Mucosa of rectum (tissue), 2 donors: Measurements from ENCODE around the gene AADAC.
"Not testable (repeated sequence)": the region's sequence is repeated elsewhere in the genome, so short reads cannot be mapped to it uniquely, and the experiment has no call there.

Experiments used
- H3K27ac ChIP-seq, 2 donors: one replicate each; pipeline ENCODE4 v1.7.0; 2013; ENCODE audit warnings: inconsistent platforms in 2 of 2, low read depth in 2 of 2, low read length in 2 of 2
- H3K27me3 ChIP-seq, 2 donors: one replicate each; pipeline ENCODE4 v1.7.0; 2013; ENCODE audit warnings: low read length in 2 of 2; ENCODE audit not compliant: control insufficient read depth in 2 of 2, insufficient read depth in 2 of 2
- H3K36me3 ChIP-seq, 2 donors: one replicate each; pipeline ENCODE4 v1.7.0; 2013; ENCODE audit warnings: low read length in 2 of 2; ENCODE audit not compliant: control insufficient read depth in 2 of 2, insufficient read depth in 2 of 2
- H3K4me1 ChIP-seq, 2 donors: one replicate each; pipeline ENCODE4 v1.7.0; 2013; ENCODE audit warnings: low read length in 2 of 2, mild to moderate bottlenecking in 1 of 2; ENCODE audit not compliant: control insufficient read depth in 2 of 2, insufficient read depth in 2 of 2
- H3K4me3 ChIP-seq, 2 donors: one replicate each; pipeline ENCODE4 v1.7.0; 2013; ENCODE audit warnings: low read length in 2 of 2
- H3K9ac ChIP-seq, 2 donors: one replicate each; pipeline ENCODE4 v1.7.0; 2013; ENCODE audit warnings: low read length in 2 of 2, low read depth in 1 of 2, mild to moderate bottlenecking in 1 of 2
- H3K9me3 ChIP-seq, 2 donors: one replicate each; pipeline ENCODE4 v1.7.0; 2013; ENCODE audit warnings: low read length in 2 of 2; ENCODE audit not compliant: control insufficient read depth in 2 of 2
- donor health status: healthy.
- donor health status: Normal muscosa, but diverticular disease.

Gene AADAC

DNA sequence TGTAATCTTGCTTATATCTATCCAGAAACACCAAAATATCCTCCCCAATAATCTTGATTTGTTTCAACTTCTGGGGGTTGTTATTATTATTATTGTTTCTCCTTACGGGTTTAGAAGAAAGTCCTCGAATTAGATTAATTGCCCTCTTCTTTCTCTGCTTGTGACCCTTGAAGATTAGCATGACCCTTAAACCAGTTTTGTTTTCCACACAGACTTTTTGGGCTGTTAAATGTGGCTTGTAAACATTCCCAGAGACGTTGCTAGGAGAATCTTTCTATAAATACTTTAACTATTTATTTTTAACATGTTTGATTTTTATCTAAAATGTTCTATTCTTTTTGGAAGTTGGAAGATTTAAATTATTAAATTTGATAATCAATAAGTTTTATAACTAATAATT lies 55.3 kb downstream of the AADAC start:
- Histone ChIP-seq H3K27ac (no peak overlapping the region), H3K4me3 (no peak overlapping the region), H3K9ac (no peak overlapping the region), H3K4me1 (no peaks in the 10 kb centered on the region), H3K36me3 (no peaks in the 10 kb centered on the region), H3K9me3 (no peaks in the 10 kb centered on the region), H3K27me3 (no peaks in the 10 kb centered on the region)

DNA sequence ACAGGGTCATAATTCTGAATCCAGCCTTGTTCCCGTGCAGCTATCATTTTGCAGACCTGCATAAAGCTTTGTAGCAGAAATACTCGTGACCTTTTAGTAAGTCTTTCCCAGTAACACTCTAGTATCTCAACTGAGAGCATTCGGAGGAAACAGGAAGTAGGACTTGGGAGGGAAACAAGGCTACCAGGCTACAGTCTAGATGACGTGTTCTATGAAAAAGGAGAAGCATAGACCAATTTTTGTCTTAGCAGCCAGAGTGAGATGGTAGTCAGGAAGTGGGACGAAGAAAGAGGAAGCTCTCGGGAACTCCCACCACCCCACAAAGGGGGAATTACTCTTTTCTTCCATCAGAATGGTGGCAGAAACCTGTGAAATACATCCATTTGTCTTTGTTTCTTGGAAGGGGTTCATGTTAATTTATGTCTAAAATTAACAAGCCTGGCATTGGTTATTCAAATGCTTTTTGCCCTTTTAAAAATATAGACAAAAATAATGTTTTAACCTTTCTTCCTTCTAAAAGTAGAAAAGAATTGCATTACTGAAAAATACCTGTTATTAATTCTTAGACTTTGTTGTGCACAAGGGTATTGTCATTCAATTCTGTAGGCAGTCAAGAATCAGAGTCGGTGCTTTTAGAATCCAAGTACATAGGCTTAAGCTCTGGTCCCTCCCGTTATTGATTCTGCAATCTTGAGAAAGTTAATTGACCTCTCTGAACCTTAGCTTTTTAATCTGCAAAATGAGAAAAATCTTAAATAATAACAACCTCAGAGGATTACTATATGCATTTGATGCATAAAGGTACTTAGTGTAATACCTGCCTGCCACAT lies 57.9 kb downstream of the AADAC start:
- Histone ChIP-seq H3K9ac (no peak overlapping the region), H3K36me3 (no peaks in the 10 kb centered on the region), H3K27me3 (no peaks in the 10 kb centered on the region), H3K27ac (peak overlapping the region in 1 of 2 donors; percentile 17), H3K4me1 (no peaks in the 10 kb centered on the region), H3K9me3 (no peaks in the 10 kb centered on the region), H3K4me3 (no peak overlapping the region)

DNA sequence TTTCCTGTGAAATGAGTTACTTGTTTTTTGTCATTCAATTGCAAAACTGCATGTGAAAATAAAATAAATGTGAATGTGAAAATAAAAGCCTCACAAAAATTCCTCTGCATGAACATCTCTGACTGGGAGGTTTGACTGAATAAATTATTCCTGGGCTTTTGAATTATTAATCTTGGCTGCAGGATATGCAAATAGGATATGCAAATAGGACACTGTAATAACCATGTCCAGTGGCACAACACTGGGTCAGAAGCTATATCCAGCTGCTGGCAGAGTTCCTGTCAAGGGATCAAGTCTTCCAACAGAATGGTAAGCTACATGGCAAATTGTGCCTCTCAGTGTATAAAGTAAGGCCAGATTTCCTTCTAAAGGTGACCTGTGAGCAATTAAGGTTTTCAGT lies 59.5 kb downstream of the AADAC start, which contains the start of gene SUCNR1:
SUCNR1 (plus strand) TSS at position 246 of the 400 bp plus-strand sequence. CDS start 6,250 bp downstream, outside the sequence.
- Histone ChIP-seq H3K27ac (no peak within 1 kb of the TSS), H3K27me3 (no peaks in the 10 kb centered on the region), H3K4me3 (no peak within 1 kb of the TSS), H3K36me3 (no peaks in the 10 kb centered on the region), H3K4me1 (no peaks in the 10 kb centered on the region), H3K9ac (no peak within 1 kb of the TSS), H3K9me3 (no peaks in the 10 kb centered on the region)

DNA sequence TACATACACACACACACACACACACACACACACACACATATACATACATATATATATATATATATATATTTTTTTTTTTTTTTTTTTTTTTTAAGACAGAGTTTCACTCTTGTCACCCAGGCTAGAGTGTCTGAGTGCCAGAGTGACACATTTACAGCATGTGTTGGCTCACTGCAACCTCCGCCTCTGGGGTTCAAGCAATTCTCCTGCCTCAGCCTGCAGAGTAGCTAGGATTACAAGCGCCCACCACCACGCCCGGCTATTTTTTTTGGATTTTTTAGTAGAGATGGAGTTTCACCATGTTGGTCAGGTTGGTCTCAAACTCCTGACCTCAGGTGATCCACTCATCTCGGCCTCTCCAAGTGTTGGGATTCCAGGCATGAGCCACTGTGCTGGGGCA lies 60.2 kb downstream of the AADAC start:
- not testable (repeated sequence) for H3K4me1 ChIP-seq, H3K9me3 ChIP-seq, H3K4me3 ChIP-seq, H3K36me3 ChIP-seq, H3K27ac ChIP-seq, H3K27me3 ChIP-seq, H3K9ac ChIP-seq

DNA sequence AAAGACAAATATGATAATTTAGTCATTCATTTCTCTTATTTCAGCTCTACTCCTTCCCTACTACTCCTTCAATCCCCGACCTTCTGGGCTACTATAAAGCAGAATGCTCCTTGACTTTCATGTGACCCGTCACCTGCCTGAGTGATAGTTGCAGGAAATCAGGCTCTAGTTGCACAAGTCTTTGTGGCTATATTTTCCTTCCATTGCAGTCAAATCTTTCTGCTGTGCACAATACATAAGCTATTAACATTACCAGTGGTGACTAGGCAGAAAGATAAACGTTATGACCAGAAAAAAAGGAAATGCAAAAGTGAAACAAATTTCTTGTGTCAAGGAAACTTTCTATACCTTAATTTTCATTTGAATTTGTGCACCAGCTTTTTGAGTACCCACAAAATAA lies 61.8 kb downstream of the AADAC start:
- no peaks in the 10 kb centered on the region for H3K36me3 ChIP-seq
- H3K4me1 ChIP-seq, result no peaks in the 10 kb centered on the region
- H3K4me3 ChIP-seq, result peak overlapping the region in 1 of 2 donors; percentile 5
- no peaks in the 10 kb centered on the region for H3K27me3 ChIP-seq
- H3K27ac ChIP-seq, result no peak overlapping the region
- no peaks in the 10 kb centered on the region for H3K9me3 ChIP-seq
- H3K9ac ChIP-seq, result no peak overlapping the region

DNA sequence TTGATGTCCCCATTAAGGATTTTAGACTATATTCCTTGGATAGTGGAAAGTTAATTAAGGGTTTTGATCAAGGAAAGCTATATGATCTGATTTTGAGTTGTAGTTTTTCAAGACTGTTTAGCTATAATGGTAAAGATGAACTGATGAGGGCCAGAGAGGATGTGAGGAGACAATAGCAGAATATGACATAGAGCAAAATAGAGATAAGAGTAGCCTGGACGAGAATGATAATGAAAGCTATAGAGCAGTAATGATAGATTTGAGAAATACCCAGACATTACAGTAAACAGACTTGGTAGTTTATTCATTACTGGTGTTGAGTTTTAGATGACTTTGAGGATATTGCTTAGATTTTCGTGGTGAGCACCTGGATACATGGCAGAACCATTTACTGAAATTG lies 63.4 kb downstream of the AADAC start:
- no peaks in the 10 kb centered on the region for H3K27me3 ChIP-seq
- H3K4me3 ChIP-seq, result no peak overlapping the region
- no peaks in the 10 kb centered on the region for H3K4me1 ChIP-seq
- no peak overlapping the region for H3K27ac ChIP-seq
- no peaks in the 10 kb centered on the region for H3K9me3 ChIP-seq
- no peaks in the 10 kb centered on the region for H3K36me3 ChIP-seq
- no peak overlapping the region for H3K9ac ChIP-seq
